Liver (tissue), 9 donors: ENCODE data around the gene FER. TPM values are rescaled to one million over a fixed set of nuclear protein-coding genes. Genes with fewer than 3 reads are reported as not detected.

Experiments
- DNase-seq: peaks from one replicate; pipeline ENCODE4 v3.0.0-alpha.2; 2017; ENCODE audit warnings: low spot score
- H3K27ac ChIP-seq, 2 donors: one replicate each; pipeline ENCODE4 v1.7.0; 2013; ENCODE audit warnings: inconsistent platforms in 2 of 2, low read length in 2 of 2, control low read depth in 1 of 2, low read depth in 1 of 2, mild to moderate bottlenecking in 1 of 2
- H3K27me3 ChIP-seq, 4 donors: one replicate each; pipeline versions ENCODE4 v1.6.1 to v1.7.0; 2013; ENCODE audit warnings: low read length in 3 of 4, inconsistent platforms in 1 of 4, mild to moderate bottlenecking in 1 of 4, moderate library complexity in 1 of 4; ENCODE audit not compliant: control insufficient read depth in 4 of 4, insufficient read depth in 4 of 4
- H3K36me3 ChIP-seq, 4 donors: one replicate each; pipeline versions ENCODE4 v1.6.1 to v1.7.0; 2013; ENCODE audit warnings: low read length in 3 of 4, mild to moderate bottlenecking in 3 of 4, low read depth in 1 of 4, moderate library complexity in 1 of 4; ENCODE audit not compliant: control insufficient read depth in 4 of 4, insufficient read depth in 3 of 4
- H3K4me1 ChIP-seq, 4 donors: one replicate each; pipeline versions ENCODE4 v1.6.1 to v1.7.0; 2013; ENCODE audit warnings: low read length in 3 of 4, mild to moderate bottlenecking in 3 of 4, moderate library complexity in 1 of 4; ENCODE audit not compliant: control insufficient read depth in 4 of 4, insufficient read depth in 4 of 4
- H3K4me3 ChIP-seq, 3 donors: one replicate each; pipeline versions ENCODE4 v1.6.1 to v1.7.0; 2013; ENCODE audit warnings: low read length in 3 of 3, control low read depth in 1 of 3, low read depth in 1 of 3, mild to moderate bottlenecking in 1 of 3
- H3K9ac ChIP-seq, 2 donors: one replicate each; pipeline ENCODE4 v1.7.0; 2013; ENCODE audit warnings: low read length in 2 of 2, mild to moderate bottlenecking in 2 of 2, moderate library complexity in 2 of 2, control low read depth in 1 of 2, low read depth in 1 of 2
- H3K9me3 ChIP-seq, 4 donors: one replicate each; pipeline versions ENCODE4 v1.6.1 to v1.7.0; 2013; ENCODE audit warnings: low read length in 3 of 4; ENCODE audit not compliant: control insufficient read depth in 4 of 4
- EGR1 ChIP-seq, 2 donors: IDR thresholded peaks; 2 replicates each; pipeline ENCODE4 v1.6.1; 2016 to 2018; ENCODE audit warnings: antibody characterized with exemption in 2 of 2, low read depth in 2 of 2
- FOXA1 ChIP-seq: IDR thresholded peaks from 2 replicates; pipeline ENCODE4 v1.6.1; 2016; ENCODE audit warnings: antibody characterized with exemption
- FOXA2 ChIP-seq: IDR thresholded peaks from 2 replicates; pipeline ENCODE4 v1.6.1; 2016; ENCODE audit warnings: antibody characterized with exemption
- GABPA ChIP-seq, 2 donors: IDR thresholded peaks in 1 of 2; conservative IDR thresholded peaks in 1 of 2; 2 replicates each; pipeline ENCODE4 v1.6.1; 2016; ENCODE audit warnings: antibody characterized with exemption in 2 of 2, mild to moderate bottlenecking in 1 of 2, moderate library complexity in 1 of 2
- HNF4A ChIP-seq, 2 donors: conservative IDR thresholded peaks; 2 replicates each; pipeline ENCODE4 v1.6.1; 2016; ENCODE audit warnings: antibody characterized with exemption in 2 of 2, mild to moderate bottlenecking in 2 of 2
- HNF4G ChIP-seq: IDR thresholded peaks from 2 replicates; pipeline ENCODE4 v1.6.1; 2016; ENCODE audit warnings: antibody characterized with exemption
- JUND ChIP-seq, 2 donors: IDR thresholded peaks; 2 replicates each; pipeline ENCODE4 v1.6.1; 2016; ENCODE audit warnings: antibody characterized with exemption in 2 of 2
- NR2F2 ChIP-seq: IDR thresholded peaks from 2 replicates; pipeline ENCODE4 v1.6.1; 2016; ENCODE audit warnings: antibody characterized with exemption
- RAD21 ChIP-seq, 2 donors: IDR thresholded peaks; 2 replicates each; pipeline ENCODE4 v1.6.1; 2016; ENCODE audit warnings: antibody characterized with exemption in 2 of 2, mild to moderate bottlenecking in 2 of 2
- RXRA ChIP-seq, 2 donors: IDR thresholded peaks; 2 replicates each; pipeline ENCODE4 v1.6.1; 2017 to 2018; ENCODE audit warnings: antibody characterized with exemption in 2 of 2, mild to moderate bottlenecking in 1 of 2
- SP1 ChIP-seq: IDR thresholded peaks from 2 replicates; pipeline ENCODE4 v1.6.1; 2018; ENCODE audit warnings: antibody characterized with exemption, mild to moderate bottlenecking
- TAF1 ChIP-seq: conservative IDR thresholded peaks from 2 replicates; pipeline ENCODE4 v1.6.1; 2016; ENCODE audit warnings: antibody characterized with exemption, mild to moderate bottlenecking
- YY1 ChIP-seq: IDR thresholded peaks from 2 replicates; pipeline ENCODE4 v1.6.1; 2016; ENCODE audit warnings: antibody characterized with exemption, mild to moderate bottlenecking
- WGBS: extraction: QIAGEN DNeasy Blood & Tissue Kit; methylation state at CpG from one replicate; pipeline ENCODE4 v1.1.7; 2013; 5-methylcytosine and 5-hydroxymethylcytosine counted together
- polyA plus RNA-seq, 2 donors: library from polyadenylated mRNA; stranded (reverse) in 1 of 2; unstranded in 1 of 2; fragments of 200-250 nt in 1 of 2; fragments of >200 nt in 1 of 2; fragmentation: Nextera tagmentation in 1 of 2; extraction: Ambion mirVana in 1 of 2; gene quantifications; one replicate each; pipeline versions ENCODE4 v1.2.1 to v1.2.3, GENCODE V29; 2013 to 2015
- total RNA-seq, 2 donors: library from RNA; depleted of rRNA; stranded (reverse); fragments of >200 nt; gene quantifications; one replicate each; pipeline ENCODE4 v1.2.3, GENCODE V29; 2014
- TF ChIP-seq, protein P1 (sequence below): IDR thresholded peaks from 2 replicates; pipeline ENCODE4 v1.6.1; 2016; ENCODE audit warnings: antibody characterized with exemption
- TF ChIP-seq, protein P2 (sequence below): IDR thresholded peaks from 2 replicates; pipeline ENCODE4 v1.6.1; 2016; ENCODE audit warnings: antibody characterized with exemption
- TF ChIP-seq, protein P3 (sequence below): IDR thresholded peaks from 2 replicates; pipeline ENCODE4 v1.6.1; 2016; ENCODE audit warnings: antibody characterized with exemption
- TF ChIP-seq, protein P4 (sequence below): IDR thresholded peaks from 2 replicates; pipeline ENCODE4 v1.6.1; 2016; ENCODE audit warnings: antibody characterized with exemption, mild to moderate bottlenecking
- TF ChIP-seq, protein P5 (sequence below): fragments of 150-350 bp; IDR thresholded peaks from 2 replicates; pipeline ENCODE4 v1.5.1; 2017; ENCODE audit warnings: improper control_type of control experiment, low read depth, low read length; ENCODE audit not compliant: missing input control
- donor health status: healthy.
- donor health status: healthy.
- donor health status: healthy.
- donor health status: healthy.
- donor health status: healthy.

Gene FER
- total and polyA plus RNA-seq, 4 donors, result 0.83 to 9.8 (median 5.9) TPM

DNA sequence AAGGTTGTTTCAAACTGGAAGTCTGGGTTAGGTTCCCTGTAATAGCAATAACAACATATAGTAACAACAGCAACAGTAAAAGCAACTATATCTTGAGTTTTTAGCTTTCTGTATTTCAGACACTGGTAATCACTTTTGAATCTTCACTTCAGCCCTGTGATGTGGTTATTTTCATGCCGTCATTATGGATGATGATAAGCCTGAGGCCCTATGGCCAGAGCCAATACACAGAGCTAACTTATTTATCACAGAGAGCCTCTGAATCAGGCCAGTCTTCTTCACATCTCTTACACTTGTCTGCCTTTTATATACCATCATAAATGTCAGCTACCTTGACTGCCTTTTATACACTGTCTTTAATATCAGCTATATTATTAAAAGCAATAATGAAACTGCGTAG lies 329.0 kb downstream of the FER start:
- TF ChIP-seq, protein P1, sequence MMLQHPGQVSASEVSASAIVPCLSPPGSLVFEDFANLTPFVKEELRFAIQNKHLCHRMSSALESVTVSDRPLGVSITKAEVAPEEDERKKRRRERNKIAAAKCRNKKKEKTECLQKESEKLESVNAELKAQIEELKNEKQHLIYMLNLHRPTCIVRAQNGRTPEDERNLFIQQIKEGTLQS, result no peak
- TF ChIP-seq GABPA (IDR thresholded peaks at IDR 0.05 in 1 of 2, conservative IDR thresholded peaks at IDR 0.05 in 1 of 2) (no peak), SP1 (no peak), JUND (IDR thresholded peaks at IDR 0.05) (no peak), YY1 (no peak), FOXA2 (no peak), HNF4A (conservative IDR thresholded peaks at IDR 0.05) (no peak), TAF1 (no peak), HNF4G (no peak), RAD21 (IDR thresholded peaks at IDR 0.05) (no peak), FOXA1 (no peak), NR2F2 (no peak), RXRA (IDR thresholded peaks at IDR 0.05) (no peak)
- TF ChIP-seq, protein P2, sequence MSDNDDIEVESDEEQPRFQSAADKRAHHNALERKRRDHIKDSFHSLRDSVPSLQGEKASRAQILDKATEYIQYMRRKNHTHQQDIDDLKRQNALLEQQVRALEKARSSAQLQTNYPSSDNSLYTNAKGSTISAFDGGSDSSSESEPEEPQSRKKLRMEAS, result no peak
- TF ChIP-seq, protein P3, sequence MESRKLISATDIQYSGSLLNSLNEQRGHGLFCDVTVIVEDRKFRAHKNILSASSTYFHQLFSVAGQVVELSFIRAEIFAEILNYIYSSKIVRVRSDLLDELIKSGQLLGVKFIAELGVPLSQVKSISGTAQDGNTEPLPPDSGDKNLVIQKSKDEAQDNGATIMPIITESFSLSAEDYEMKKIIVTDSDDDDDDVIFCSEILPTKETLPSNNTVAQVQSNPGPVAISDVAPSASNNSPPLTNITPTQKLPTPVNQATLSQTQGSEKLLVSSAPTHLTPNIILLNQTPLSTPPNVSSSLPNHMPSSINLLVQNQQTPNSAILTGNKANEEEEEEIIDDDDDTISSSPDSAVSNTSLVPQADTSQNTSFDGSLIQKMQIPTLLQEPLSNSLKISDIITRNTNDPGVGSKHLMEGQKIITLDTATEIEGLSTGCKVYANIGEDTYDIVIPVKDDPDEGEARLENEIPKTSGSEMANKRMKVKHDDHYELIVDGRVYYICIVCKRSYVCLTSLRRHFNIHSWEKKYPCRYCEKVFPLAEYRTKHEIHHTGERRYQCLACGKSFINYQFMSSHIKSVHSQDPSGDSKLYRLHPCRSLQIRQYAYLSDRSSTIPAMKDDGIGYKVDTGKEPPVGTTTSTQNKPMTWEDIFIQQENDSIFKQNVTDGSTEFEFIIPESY, result no peak
- no peak overlapping the region for H3K9ac ChIP-seq
- DNase-seq, result no peak
- 96% methylated on average over 2 of the region's 2 CpGs for WGBS
- no peaks in the 10 kb centered on the region for H3K9me3 ChIP-seq
- H3K4me3 ChIP-seq, result no peak overlapping the region
- peaks cover 0 to 4% (median 0%) of the 10 kb centered on the region in 4 donors for H3K4me1 ChIP-seq
- no peak overlapping the region for H3K27ac ChIP-seq
- no peaks in the 10 kb centered on the region for H3K36me3 ChIP-seq
- H3K27me3 ChIP-seq, result no peaks in the 10 kb centered on the region

DNA sequence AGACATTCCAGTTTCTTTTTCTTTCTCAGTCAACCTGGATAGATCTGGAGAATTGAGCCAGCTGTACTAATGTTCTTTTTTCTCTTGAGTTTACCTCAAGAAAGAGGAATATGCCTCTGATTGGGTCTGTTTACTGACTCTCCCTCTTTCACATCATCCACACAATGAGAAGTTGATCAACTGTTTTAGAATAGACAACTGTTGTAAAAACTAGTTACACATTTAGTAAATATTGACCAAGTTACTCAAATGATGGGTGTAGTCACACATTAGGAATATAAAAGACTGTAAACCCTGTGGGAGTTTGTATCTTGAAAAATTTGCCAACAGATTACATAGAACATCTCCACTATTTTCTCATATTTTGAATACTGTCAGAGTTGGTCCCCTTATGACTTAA lies 330.8 kb downstream of the FER start:
- Histone ChIP-seq H3K9me3 (no peaks in the 10 kb centered on the region), H3K27me3 (no peaks in the 10 kb centered on the region), H3K4me3 (no peak overlapping the region), H3K36me3 (no peaks in the 10 kb centered on the region), H3K27ac (no peak overlapping the region), H3K4me1 (peaks cover 0 to 4% (median 0%) of the 10 kb centered on the region in 4 donors), H3K9ac (no peak overlapping the region)
- DNase-seq, result no peak
- TF ChIP-seq SP1 (no peak), RXRA (IDR thresholded peaks at IDR 0.05) (no peak), FOXA1 (no peak), TAF1 (no peak), GABPA (IDR thresholded peaks at IDR 0.05 in 1 of 2, conservative IDR thresholded peaks at IDR 0.05 in 1 of 2) (no peak), FOXA2 (no peak), RAD21 (IDR thresholded peaks at IDR 0.05) (no peak), YY1 (no peak), HNF4A (conservative IDR thresholded peaks at IDR 0.05) (no peak), JUND (IDR thresholded peaks at IDR 0.05) (no peak), HNF4G (no peak), NR2F2 (no peak), EGR1 (IDR thresholded peaks at IDR 0.05; ENCODE audit: low read depth in 2 of 2) (no peak)
- TF ChIP-seq, protein P2, result no peak
- TF ChIP-seq, protein P3, result no peak
- TF ChIP-seq, protein P4, sequence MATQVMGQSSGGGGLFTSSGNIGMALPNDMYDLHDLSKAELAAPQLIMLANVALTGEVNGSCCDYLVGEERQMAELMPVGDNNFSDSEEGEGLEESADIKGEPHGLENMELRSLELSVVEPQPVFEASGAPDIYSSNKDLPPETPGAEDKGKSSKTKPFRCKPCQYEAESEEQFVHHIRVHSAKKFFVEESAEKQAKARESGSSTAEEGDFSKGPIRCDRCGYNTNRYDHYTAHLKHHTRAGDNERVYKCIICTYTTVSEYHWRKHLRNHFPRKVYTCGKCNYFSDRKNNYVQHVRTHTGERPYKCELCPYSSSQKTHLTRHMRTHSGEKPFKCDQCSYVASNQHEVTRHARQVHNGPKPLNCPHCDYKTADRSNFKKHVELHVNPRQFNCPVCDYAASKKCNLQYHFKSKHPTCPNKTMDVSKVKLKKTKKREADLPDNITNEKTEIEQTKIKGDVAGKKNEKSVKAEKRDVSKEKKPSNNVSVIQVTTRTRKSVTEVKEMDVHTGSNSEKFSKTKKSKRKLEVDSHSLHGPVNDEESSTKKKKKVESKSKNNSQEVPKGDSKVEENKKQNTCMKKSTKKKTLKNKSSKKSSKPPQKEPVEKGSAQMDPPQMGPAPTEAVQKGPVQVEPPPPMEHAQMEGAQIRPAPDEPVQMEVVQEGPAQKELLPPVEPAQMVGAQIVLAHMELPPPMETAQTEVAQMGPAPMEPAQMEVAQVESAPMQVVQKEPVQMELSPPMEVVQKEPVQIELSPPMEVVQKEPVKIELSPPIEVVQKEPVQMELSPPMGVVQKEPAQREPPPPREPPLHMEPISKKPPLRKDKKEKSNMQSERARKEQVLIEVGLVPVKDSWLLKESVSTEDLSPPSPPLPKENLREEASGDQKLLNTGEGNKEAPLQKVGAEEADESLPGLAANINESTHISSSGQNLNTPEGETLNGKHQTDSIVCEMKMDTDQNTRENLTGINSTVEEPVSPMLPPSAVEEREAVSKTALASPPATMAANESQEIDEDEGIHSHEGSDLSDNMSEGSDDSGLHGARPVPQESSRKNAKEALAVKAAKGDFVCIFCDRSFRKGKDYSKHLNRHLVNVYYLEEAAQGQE, result no peak
- TF ChIP-seq, protein P1, result no peak
- TF ChIP-seq, protein P5, sequence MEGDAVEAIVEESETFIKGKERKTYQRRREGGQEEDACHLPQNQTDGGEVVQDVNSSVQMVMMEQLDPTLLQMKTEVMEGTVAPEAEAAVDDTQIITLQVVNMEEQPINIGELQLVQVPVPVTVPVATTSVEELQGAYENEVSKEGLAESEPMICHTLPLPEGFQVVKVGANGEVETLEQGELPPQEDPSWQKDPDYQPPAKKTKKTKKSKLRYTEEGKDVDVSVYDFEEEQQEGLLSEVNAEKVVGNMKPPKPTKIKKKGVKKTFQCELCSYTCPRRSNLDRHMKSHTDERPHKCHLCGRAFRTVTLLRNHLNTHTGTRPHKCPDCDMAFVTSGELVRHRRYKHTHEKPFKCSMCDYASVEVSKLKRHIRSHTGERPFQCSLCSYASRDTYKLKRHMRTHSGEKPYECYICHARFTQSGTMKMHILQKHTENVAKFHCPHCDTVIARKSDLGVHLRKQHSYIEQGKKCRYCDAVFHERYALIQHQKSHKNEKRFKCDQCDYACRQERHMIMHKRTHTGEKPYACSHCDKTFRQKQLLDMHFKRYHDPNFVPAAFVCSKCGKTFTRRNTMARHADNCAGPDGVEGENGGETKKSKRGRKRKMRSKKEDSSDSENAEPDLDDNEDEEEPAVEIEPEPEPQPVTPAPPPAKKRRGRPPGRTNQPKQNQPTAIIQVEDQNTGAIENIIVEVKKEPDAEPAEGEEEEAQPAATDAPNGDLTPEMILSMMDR, result no peak
